Erythroblast (primary cell): ENCODE data around the gene ZNF611.

Source experiments
- GATA1 ChIP-seq: IDR thresholded peaks from 2 replicates; pipeline ENCODE4 v1.6.1; 2011; ENCODE audit warnings: low read depth, mild to moderate bottlenecking, control low read depth, low read length, moderate library complexity
- POLR2A ChIP-seq: IDR thresholded peaks from 2 replicates; pipeline ENCODE4 v1.6.1; 2011; ENCODE audit warnings: mild to moderate bottlenecking, low read length

- TF ChIP-seq POLR2A (no peak), GATA1 (no peak)
Observed at GRCh38 chr19:52665027-52665426, 69.8 kb downstream of the ZNF611 start.
